HuH-7 (cell line): ENCODE measurements around the gene CD59.
"Not testable (repeated sequence)": the region's sequence is repeated elsewhere in the genome, so short reads cannot be mapped to it uniquely, and the experiment has no call there.

ENCODE experiments used
- DNase-seq: peaks from one replicate; pipeline ENCODE4 v3.0.0; 2011; ENCODE audit warnings: low spot score

CD59 gene

GRCh38 chr11:33742249-33742851 is 6.1 kb upstream of the CD59 start:
- DNase-seq: no peak

- no peak for DNase-seq
Observed at GRCh38 chr11:33741806-33742205, 5.6 kb upstream of the CD59 start.

GRCh38 chr11:33737362-33737821 is 1.2 kb upstream of the CD59 start:
- no peak for DNase-seq

- peak; percentile 17 for DNase-seq
Observed at GRCh38 chr11:33735271-33736147, 714 bp downstream of the CD59 start.

GRCh38 chr11:33734441-33735270 is 1.6 kb downstream of the CD59 start:
- no peak for DNase-seq

GRCh38 chr11:33733980-33734379 is 2.2 kb downstream of the CD59 start:
- DNase-seq: no peak

GRCh38 chr11:33731723-33732531 is 4.3 kb downstream of the CD59 start:
- no peak for DNase-seq

- no peak for DNase-seq
Observed at GRCh38 chr11:33730716-33731115, 5.5 kb downstream of the CD59 start.

GRCh38 chr11:33729072-33729664 is 7.1 kb downstream of the CD59 start:
- DNase-seq: not testable (repeated sequence)

- DNase-seq: not testable (repeated sequence)
Observed at GRCh38 chr11:33727539-33727938, 8.7 kb downstream of the CD59 start.

- no peak for DNase-seq
Observed at GRCh38 chr11:33725496-33725895, 10.7 kb downstream of the CD59 start.

GRCh38 chr11:33724644-33725035 is 11.6 kb downstream of the CD59 start:
- no peak for DNase-seq

GRCh38 chr11:33723238-33723881 is 12.9 kb downstream of the CD59 start:
- DNase-seq: no peak

GRCh38 chr11:33722590-33723234 is 13.5 kb downstream of the CD59 start:
- no peak for DNase-seq

GRCh38 chr11:33721984-33722383 is 14.2 kb downstream of the CD59 start:
- DNase-seq: no peak

- no peak for DNase-seq
Observed at GRCh38 chr11:33721426-33721825, 14.8 kb downstream of the CD59 start.

- no peak for DNase-seq
Observed at GRCh38 chr11:33719587-33719986, 16.6 kb downstream of the CD59 start.

- DNase-seq: no peak
Observed at GRCh38 chr11:33718440-33718839, 17.8 kb downstream of the CD59 start.

GRCh38 chr11:33716243-33716642 is 20.0 kb downstream of the CD59 start:
- no peak for DNase-seq

GRCh38 chr11:33713856-33714398 is 22.3 kb downstream of the CD59 start:
- DNase-seq: no peak
